IMR-90 (cell line): ENCODE results near the gene TMEM176B. TPM values are rescaled to one million over a fixed set of nuclear protein-coding genes. Genes with fewer than 3 reads are reported as not detected.

ENCODE experiments used
- ATAC-seq: fragments of 200-7000 bp; cut with Tn5 transposase; 2 replicates; pipeline ENCODE4 v1.9.1; 2020; ENCODE audit warnings: low read depth, mild to moderate bottlenecking, moderate library complexity
- BruUV-seq: library from RNA; stranded (reverse); fragments of 400-500 nt; replicated peaks from 2 replicates; lab custom pipeline; 2021; lab: Mats Ljungman, UMichigan
- CTCF ChIA-PET: fragments of 300-600 bp; formaldehyde crosslinking; extraction: SDS; loops from one replicate; lab custom pipeline; 2021; ENCODE audit warnings: antibody characterized with exemption; lab: Yijun Ruan, JAX
- POLR2A ChIA-PET: fragments of 300-600 bp; sonication (Branson Sonifier 250); formaldehyde crosslinking; loops from one replicate; lab custom pipeline; 2022; ENCODE audit warnings: antibody characterized with exemption; ENCODE audit not compliant: unreplicated experiment; lab: Charles Lee
- DNase-seq: peaks from one replicate; pipeline ENCODE4 v3.0.0; 2013
- H2AFZ ChIP-seq: replicated peaks from 2 replicates; pipeline ENCODE3; 2013; ENCODE audit warnings: low read length, mild to moderate bottlenecking; ENCODE audit not compliant: poor library complexity
- H2AK5ac ChIP-seq: 2 replicates; pipeline ENCODE4 v1.6.1; 2013; ENCODE audit warnings: low read depth, low read length, inconsistent platforms
- H2AK9ac ChIP-seq: replicated peaks from 2 replicates; pipeline ENCODE3; 2013; ENCODE audit warnings: mild to moderate bottlenecking, low read depth, low read length, moderate library complexity; ENCODE audit not compliant: poor library complexity
- H2BK120ac ChIP-seq: 2 replicates; pipeline ENCODE4 v1.6.1; 2013; ENCODE audit warnings: low read depth, low read length, inconsistent platforms
- H2BK15ac ChIP-seq: 3 replicates; pipeline ENCODE4 v1.6.1; 2013; ENCODE audit warnings: low read depth, low read length, inconsistent platforms
- H2BK20ac ChIP-seq: 2 replicates; pipeline ENCODE4 v1.6.1; 2013; ENCODE audit warnings: low read depth, mild to moderate bottlenecking, inconsistent platforms, low read length, moderate library complexity
- H2BK5ac ChIP-seq: 2 replicates; pipeline ENCODE4 v1.6.1; 2013; ENCODE audit warnings: mild to moderate bottlenecking, low read depth, low read length, inconsistent platforms; ENCODE audit not compliant: poor library complexity, severe bottlenecking
- H3K14ac ChIP-seq: replicated peaks from 2 replicates; pipeline ENCODE4 v1.6.1; 2013; ENCODE audit warnings: low read depth, low read length, inconsistent platforms
- H3K18ac ChIP-seq: 2 replicates; pipeline ENCODE4 v1.6.1; 2013; ENCODE audit warnings: low read depth, low read length, control low read depth
- H3K23ac ChIP-seq: 2 replicates; pipeline ENCODE4 v1.6.1; 2013; ENCODE audit warnings: low read depth, low read length, inconsistent platforms
- H3K27ac ChIP-seq: 2 replicates; pipeline ENCODE4 v1.5.1; 2013; ENCODE audit warnings: mild to moderate bottlenecking, control low read depth, low read length; ENCODE audit not compliant: insufficient read depth
- H3K27me3 ChIP-seq: 2 replicates; pipeline ENCODE4 v1.6.1; 2013; ENCODE audit warnings: low read length; ENCODE audit not compliant: control insufficient read depth, insufficient read depth
- H3K36me3 ChIP-seq: 2 replicates; pipeline ENCODE4 v1.6.1; 2013; ENCODE audit warnings: low read length, mixed read lengths; ENCODE audit not compliant: control insufficient read depth, insufficient read depth
- H3K4ac ChIP-seq: 2 replicates; pipeline ENCODE4 v1.6.1; 2013; ENCODE audit warnings: low read depth, low read length, inconsistent platforms
- H3K4me1 ChIP-seq: 2 replicates; pipeline ENCODE4 v1.6.1; 2013; ENCODE audit warnings: low read length, mixed read lengths; ENCODE audit not compliant: control insufficient read depth, insufficient read depth
- H3K4me2 ChIP-seq: 2 replicates; pipeline ENCODE4 v1.6.1; 2013; ENCODE audit warnings: low read depth, mild to moderate bottlenecking, control low read depth, low read length, moderate library complexity
- H3K4me3 ChIP-seq: 2 replicates; pipeline ENCODE4 v1.5.1; 2013; ENCODE audit warnings: low read depth, mild to moderate bottlenecking, control low read depth, low read length, moderate library complexity; ENCODE audit not compliant: insufficient read depth
- H3K56ac ChIP-seq: 2 replicates; pipeline ENCODE4 v1.6.1; 2013; ENCODE audit warnings: low read length, inconsistent platforms; ENCODE audit not compliant: insufficient read depth; ENCODE audit errors: extremely low read depth
- H3K79me1 ChIP-seq, 2 experiments: 2 replicates each; pipeline ENCODE4 v1.6.1; 2013; ENCODE audit warnings: low read length in 2 of 2, inconsistent platforms in 1 of 2, low read depth in 1 of 2
- H3K9ac ChIP-seq: 2 replicates; pipeline ENCODE4 v1.6.1; 2013; ENCODE audit warnings: low read depth, low read length, control low read depth
- H3K9me1 ChIP-seq: 2 replicates; pipeline ENCODE4 v1.6.1; 2013; ENCODE audit warnings: low read length, inconsistent platforms; ENCODE audit not compliant: insufficient read depth
- H3K9me3 ChIP-seq: 2 replicates; pipeline ENCODE4 v1.6.1; 2013; ENCODE audit warnings: low read length; ENCODE audit not compliant: control insufficient read depth, insufficient read depth
- H4K20me1 ChIP-seq: 2 replicates; pipeline ENCODE4 v1.6.1; 2013; ENCODE audit warnings: low read length, inconsistent platforms; ENCODE audit not compliant: insufficient read depth
- H4K5ac ChIP-seq: 2 replicates; pipeline ENCODE4 v1.6.1; 2013; ENCODE audit warnings: mild to moderate bottlenecking, low read depth, low read length, control low read depth
- H4K8ac ChIP-seq, 2 experiments: 2 replicates each; pipeline ENCODE4 v1.6.1; 2013; ENCODE audit warnings: low read depth in 2 of 2, low read length in 2 of 2, control low read depth in 1 of 2, inconsistent platforms in 1 of 2
- H4K91ac ChIP-seq: 2 replicates; pipeline ENCODE4 v1.6.1; 2013; ENCODE audit warnings: low read depth, low read length, inconsistent platforms; ENCODE audit not compliant: insufficient read depth
- CEBPB ChIP-seq: IDR thresholded peaks from 2 replicates; pipeline ENCODE4 v1.6.1; 2012; ENCODE audit warnings: low read depth, low read length, improper control_type of control experiment
- CHD1 ChIP-seq: IDR thresholded peaks from 2 replicates; pipeline ENCODE4 v1.6.1; 2012; ENCODE audit warnings: low read depth, low read length, improper control_type of control experiment
- WGBS, 2 experiments: methylation state at CpG; one replicate each; pipeline versions ENCODE4 v1.1.5 to v1.1.7; 2013; ENCODE audit warnings: missing lambda C conversion rate in 2 of 2; ENCODE audit not compliant: insufficient read length in 1 of 2; ENCODE audit errors: extremely low coverage in 2 of 2; 5-methylcytosine and 5-hydroxymethylcytosine counted together
- dilution Hi-C: fragments of 300-500 bp; cut with HindIII; formaldehyde crosslinking; loops from one replicate; pipeline ENCODE4 v1.14.3; 2018; ENCODE audit warnings: low sequenced_read_pairs; ENCODE audit not compliant: unreplicated experiment
- in situ Hi-C: fragments of 300-500 bp; cut with MboI; formaldehyde crosslinking; loops from 3 replicates; pipeline ENCODE4 v1.14.3; 2019; ENCODE audit warnings: low sequenced_read_pairs, inconsistent platforms, mixed read lengths
- intact Hi-C: fragments of 100-400 bp; cut with micrococcal nuclease; formaldehyde crosslinking; loops from 2 replicates; pipeline ENCODE4 v1.10.0; 2022
- polyA plus RNA-seq, 3 experiments: library from polyadenylated mRNA; depleted of rRNA; stranded (reverse); fragments of >200 nt; gene quantifications; 2 replicates each; pipeline ENCODE4 v1.2.3, GENCODE V29; 2012; ENCODE audit warnings: low replicate concordance in 1 of 3
- total RNA-seq: library from RNA; depleted of rRNA; stranded (reverse); fragments of >200 nt; gene quantifications from 2 replicates; pipeline ENCODE4 v1.2.3, GENCODE V29; 2012

TMEM176B gene
- total and polyA plus RNA-seq, 2 of the 4 experiments (the other 2 are of a cell fraction): not detected

GRCh38 chr7:150820148-150820547, 20.0 kb upstream of the TMEM176B start:
- WGBS, 2 experiments: 37% methylated on average over 4 of the region's 5 CpGs; no CpG with 5 or more reads in 1 of the 2 experiments
- TF ChIP-seq CEBPB (no peak), CHD1 (no peak)
- no peak for DNase-seq

More at GRCh38 chr7:150820148-150820547, 20.0 kb upstream of the TMEM176B start:
- Histone ChIP-seq H4K20me1 (no peaks in the 10 kb centered on the region), H2BK5ac (no peak overlapping the region), H3K79me1 (no peaks in the 10 kb centered on the region), H2AFZ (no peak overlapping the region), H4K91ac (no peak overlapping the region), H2BK120ac (no peak overlapping the region), H3K23ac (no peak overlapping the region), H3K4ac (no peak overlapping the region), H3K36me3 (no peaks in the 10 kb centered on the region), H3K4me2 (no peak overlapping the region), H4K5ac (no peak overlapping the region; the same call in 1 of the 2 replicates), H2BK20ac (no peak overlapping the region), H3K9ac (no peak overlapping the region), H2BK15ac (no peak overlapping the region), H4K8ac (no peak overlapping the region), H3K27me3 (no peaks in the 10 kb centered on the region), H3K27ac (no peak overlapping the region), H3K18ac (peak overlapping the region; percentile 29; the same call in 1 of the 2 replicates), H3K56ac (no peak overlapping the region), H3K4me1 (no peaks in the 10 kb centered on the region; the same call in 1 of the 2 replicates), H3K4me3 (no peak overlapping the region), H3K14ac (no peak overlapping the region), H3K9me3 (peaks cover 4% of the 10 kb centered on the region; the same call in 1 of the 2 replicates), H3K9me1 (no peaks in the 10 kb centered on the region), H2AK5ac (no peak overlapping the region), H2AK9ac (no peak overlapping the region)
- dilution Hi-C loops: no loop called here
- intact Hi-C loops: loop anchor here (2.0 kb wide), 1 partner anchor 23 kb away; no protein-coding TSS in a partner anchor
- no peak for ATAC-seq
- no TSS peak for BruUV-seq
- in situ Hi-C loops: no loop called here
- POLR2A ChIA-PET: no interaction called here
- CTCF ChIA-PET: no interaction called here
